Osteoblast (primary cell): ENCODE results near the gene FUT1. TPM values are rescaled to one million over a fixed set of nuclear protein-coding genes. Genes with fewer than 3 reads are reported as not detected.
"Not testable (repeated sequence)": the region's sequence is repeated elsewhere in the genome, so short reads cannot be mapped to it uniquely, and the experiment has no call there.

ENCODE experiments used
- DNase-seq: peaks from one replicate; pipeline ENCODE4 v3.0.0; 2011; ENCODE audit warnings: low spot score, mixed read lengths; ENCODE audit not compliant: insufficient read length; ENCODE audit errors: missing footprints
- H2AFZ ChIP-seq: 2 replicates; pipeline ENCODE4 v1.6.0; 2011; ENCODE audit warnings: mild to moderate bottlenecking, low read length
- H3K27ac ChIP-seq: 2 replicates; pipeline ENCODE4 v1.5.1; 2011; ENCODE audit warnings: mild to moderate bottlenecking, low read depth, low read length, moderate library complexity
- H3K27me3 ChIP-seq: 2 replicates; pipeline ENCODE4 v1.6.0; 2012; ENCODE audit warnings: mild to moderate bottlenecking, control low read depth, inconsistent platforms, low read length, moderate library complexity; ENCODE audit not compliant: insufficient read depth
- H3K36me3 ChIP-seq: 2 replicates; pipeline ENCODE4 v1.5.1; 2011; ENCODE audit warnings: mild to moderate bottlenecking, low read length, control low read depth, moderate library complexity; ENCODE audit not compliant: insufficient read depth
- H3K4me1 ChIP-seq: 2 replicates; pipeline ENCODE4 v1.5.1; 2011; ENCODE audit warnings: mild to moderate bottlenecking, low read length, control low read depth, moderate library complexity; ENCODE audit not compliant: insufficient read depth
- H3K4me2 ChIP-seq: 2 replicates; pipeline ENCODE4 v1.6.0; 2011; ENCODE audit warnings: mild to moderate bottlenecking, low read length; ENCODE audit not compliant: insufficient read depth
- H3K4me3 ChIP-seq: fragments of 200-600 bp; sonication (generic); 3 replicates; pipeline ENCODE4 v1.5.1; 2012; ENCODE audit warnings: mild to moderate bottlenecking, low read length, inconsistent platforms; ENCODE audit not compliant: insufficient read depth
- H3K79me2 ChIP-seq: 2 replicates; pipeline ENCODE4 v1.6.0; 2012; ENCODE audit warnings: mild to moderate bottlenecking, low read length, control low read depth, inconsistent platforms; ENCODE audit not compliant: insufficient read depth
- H3K9me3 ChIP-seq: 2 replicates; pipeline ENCODE4 v1.5.1; 2011; ENCODE audit warnings: low read depth, low read length, control low read depth
- H4K20me1 ChIP-seq: 2 replicates; pipeline ENCODE4 v1.6.0; 2012; ENCODE audit warnings: mild to moderate bottlenecking, low read length, control low read depth; ENCODE audit not compliant: insufficient read depth
- CTCF ChIP-seq: IDR thresholded peaks from 2 replicates; pipeline ENCODE4 v1.5.1; 2011; ENCODE audit warnings: mild to moderate bottlenecking, low read depth, low read length, moderate library complexity; ENCODE audit errors: extremely low read depth
- total RNA-seq: library from RNA; depleted of rRNA; stranded (reverse); fragments of >200 nt; gene quantifications from 2 replicates; pipeline ENCODE4 v1.2.3, GENCODE V29; 2012

Gene FUT1
- total RNA-seq, 1 donor = under 0.01 TPM

- H3K4me2 ChIP-seq = no peak overlapping the region
- peaks cover 25% of the 10 kb centered on the region for H3K27me3 ChIP-seq
- DNase-seq = no peak
- no peaks in the 10 kb centered on the region for H3K9me3 ChIP-seq
- H3K27ac ChIP-seq = no peak overlapping the region
- no peak overlapping the region for H2AFZ ChIP-seq
- TF ChIP-seq CTCF = no peak
- peaks cover 12% of the 10 kb centered on the region for H3K4me1 ChIP-seq
- H4K20me1 ChIP-seq = no peaks in the 10 kb centered on the region
- H3K4me3 ChIP-seq = no peak overlapping the region
- H3K79me2 ChIP-seq = no peaks in the 10 kb centered on the region
- no peaks in the 10 kb centered on the region for H3K36me3 ChIP-seq
These were observed 18.5 kb upstream of the FUT1 start for GRCh38 chr19:48770734-48771472.

GRCh38 chr19:48770266-48770665 is 17.8 kb upstream of the FUT1 start:
- peak; percentile 90 for DNase-seq
- H3K4me2 ChIP-seq = peak overlapping the region; percentile 34

GRCh38 chr19:48768994-48769713 is 16.7 kb upstream of the FUT1 start:
- Histone ChIP-seq H3K79me2 (no peaks in the 10 kb centered on the region), H4K20me1 (no peaks in the 10 kb centered on the region), H2AFZ (no peak overlapping the region), H3K4me1 (peaks cover 12% of the 10 kb centered on the region), H3K36me3 (no peaks in the 10 kb centered on the region), H3K27ac (no peak overlapping the region), H3K9me3 (no peaks in the 10 kb centered on the region), H3K4me2 (no peak overlapping the region), H3K4me3 (no peak overlapping the region), H3K27me3 (peaks cover 25% of the 10 kb centered on the region)
- no peak for DNase-seq
- TF ChIP-seq CTCF = no peak

More at GRCh38 chr19:48770266-48770665, 17.8 kb upstream of the FUT1 start:
- H3K27me3 ChIP-seq = peaks cover 25% of the 10 kb centered on the region
- H3K9me3 ChIP-seq = no peaks in the 10 kb centered on the region
- no peaks in the 10 kb centered on the region for H3K36me3 ChIP-seq
- no peak overlapping the region for H3K4me3 ChIP-seq
- peaks cover 12% of the 10 kb centered on the region for H3K4me1 ChIP-seq
- no peak overlapping the region for H2AFZ ChIP-seq
- TF ChIP-seq CTCF = no peak
- no peaks in the 10 kb centered on the region for H3K79me2 ChIP-seq
- H4K20me1 ChIP-seq = no peaks in the 10 kb centered on the region
- H3K27ac ChIP-seq = peak overlapping the region; percentile 24

GRCh38 chr19:48768171-48768753 is 15.8 kb upstream of the FUT1 start:
- not testable (repeated sequence) for H4K20me1 ChIP-seq, H3K36me3 ChIP-seq, H3K79me2 ChIP-seq, H3K9me3 ChIP-seq, H3K27ac ChIP-seq, DNase-seq, H2AFZ ChIP-seq, H3K4me2 ChIP-seq, H3K4me3 ChIP-seq
- Histone ChIP-seq H3K4me1 (peaks cover 12% of the 10 kb centered on the region), H3K27me3 (peaks cover 28% of the 10 kb centered on the region)

GRCh38 chr19:48765816-48766215 is 13.4 kb upstream of the FUT1 start:
- not testable (repeated sequence) for DNase-seq, H3K79me2 ChIP-seq, H3K9me3 ChIP-seq, H3K27ac ChIP-seq, H3K4me2 ChIP-seq, H3K36me3 ChIP-seq, H2AFZ ChIP-seq, H3K4me3 ChIP-seq, H4K20me1 ChIP-seq
- Histone ChIP-seq H3K4me1 (peaks cover 12% of the 10 kb centered on the region), H3K27me3 (peaks cover 34% of the 10 kb centered on the region)
